Renal cortex interstitium (tissue), 11 donors: ENCODE results near the gene COX4I2. TPM values are rescaled to one million over a fixed set of nuclear protein-coding genes. Genes with fewer than 3 reads are reported as not detected.

ENCODE experiments used
- DNase-seq, 11 donors: peaks; one replicate each; pipeline ENCODE4 v3.0.0-alpha.2; 2013; ENCODE audit warnings: low read depth in 9 of 11, low spot score in 4 of 11; ENCODE audit errors: extremely low read depth in 1 of 11
- polyA plus RNA-seq, 3 donors: library from polyadenylated mRNA; unstranded; fragments of 120-200 nt; gene quantifications; one replicate each; pipeline ENCODE4 v1.2.1, GENCODE V29; 2013; ENCODE audit not compliant: insufficient read length in 3 of 3

Gene COX4I2
- polyA plus RNA-seq, 3 donors, result 1.3 to 3.0 (median 2.8) TPM

GRCh38 chr20:31670371-31671228 is 32.9 kb downstream of the COX4I2 start:
- DNase-seq, result no peak

- no peak for DNase-seq
Observed at GRCh38 chr20:31671324-31671723, 33.6 kb downstream of the COX4I2 start.

- DNase-seq, result no peak
Observed at GRCh38 chr20:31673435-31673834, 35.7 kb downstream of the COX4I2 start.

GRCh38 chr20:31673943-31674463 is 36.3 kb downstream of the COX4I2 start:
- DNase-seq, result no peak

- DNase-seq, result peak in 1 of 11 donors; percentile 38
Observed at GRCh38 chr20:31674895-31675827, 37.4 kb downstream of the COX4I2 start.

GRCh38 chr20:31675828-31676608 is 38.3 kb downstream of the COX4I2 start:
- no peak for DNase-seq

GRCh38 chr20:31676609-31676989 is 38.9 kb downstream of the COX4I2 start:
- no peak for DNase-seq

GRCh38 chr20:31677553-31678260 is 40.0 kb downstream of the COX4I2 start:
- no peak for DNase-seq

GRCh38 chr20:31678389-31679356 is 41.0 kb downstream of the COX4I2 start:
- DNase-seq, result no peak

GRCh38 chr20:31679357-31680285 is 41.9 kb downstream of the COX4I2 start:
- DNase-seq, result no peak

- no peak for DNase-seq
Observed at GRCh38 chr20:31680286-31681127, 42.8 kb downstream of the COX4I2 start.

GRCh38 chr20:31681128-31681727 is 43.5 kb downstream of the COX4I2 start:
- no peak for DNase-seq

GRCh38 chr20:31681769-31682168 is 44.1 kb downstream of the COX4I2 start:
- no peak for DNase-seq

GRCh38 chr20:31682352-31682751 is 44.6 kb downstream of the COX4I2 start:
- DNase-seq, result no peak

GRCh38 chr20:31682927-31683326 is 45.2 kb downstream of the COX4I2 start:
- DNase-seq, result no peak
